Mesodermal cell (in vitro differentiated cells): ENCODE measurements around the gene USP44.
A peak's percentile ranks its signal among the peaks of the same experiment; 100 is the strongest.
"Not testable (repeated sequence)": the region's sequence is repeated elsewhere in the genome, so short reads cannot be mapped to it uniquely, and the experiment has no call there.

Experiments
- H3K27ac ChIP-seq: 2 replicates; pipeline ENCODE4 v1.7.0; 2013; ENCODE audit warnings: mild to moderate bottlenecking, low read depth, low read length, moderate library complexity; ENCODE audit not compliant: severe bottlenecking
- H3K36me3 ChIP-seq: 2 replicates; pipeline ENCODE4 v1.7.1; 2013; ENCODE audit warnings: mild to moderate bottlenecking, low read length, moderate library complexity; ENCODE audit not compliant: control insufficient read depth, insufficient read depth
- H3K4me1 ChIP-seq: one replicate; pipeline ENCODE4 v1.7.1; 2013; ENCODE audit warnings: mild to moderate bottlenecking, low read length; ENCODE audit not compliant: insufficient read depth, control insufficient read depth, poor library complexity, severe bottlenecking
- H3K4me3 ChIP-seq: 2 replicates; pipeline ENCODE4 v1.7.0; 2013; ENCODE audit warnings: low read length, control low read depth, mild to moderate bottlenecking; ENCODE audit not compliant: insufficient read depth, poor library complexity, severe bottlenecking; ENCODE audit errors: extremely low read depth
- H3K9me3 ChIP-seq: 2 replicates; pipeline ENCODE4 v1.7.1; 2013; ENCODE audit warnings: mild to moderate bottlenecking, low read length, moderate library complexity; ENCODE audit not compliant: control insufficient read depth
- WGBS, 2 experiments: methylation state at CpG; one replicate each; pipeline ENCODE4 v1.1.5; 2013; ENCODE audit warnings: missing lambda C conversion rate in 2 of 2; ENCODE audit not compliant: insufficient coverage in 2 of 2; 5-methylcytosine and 5-hydroxymethylcytosine counted together

Gene USP44

DNA sequence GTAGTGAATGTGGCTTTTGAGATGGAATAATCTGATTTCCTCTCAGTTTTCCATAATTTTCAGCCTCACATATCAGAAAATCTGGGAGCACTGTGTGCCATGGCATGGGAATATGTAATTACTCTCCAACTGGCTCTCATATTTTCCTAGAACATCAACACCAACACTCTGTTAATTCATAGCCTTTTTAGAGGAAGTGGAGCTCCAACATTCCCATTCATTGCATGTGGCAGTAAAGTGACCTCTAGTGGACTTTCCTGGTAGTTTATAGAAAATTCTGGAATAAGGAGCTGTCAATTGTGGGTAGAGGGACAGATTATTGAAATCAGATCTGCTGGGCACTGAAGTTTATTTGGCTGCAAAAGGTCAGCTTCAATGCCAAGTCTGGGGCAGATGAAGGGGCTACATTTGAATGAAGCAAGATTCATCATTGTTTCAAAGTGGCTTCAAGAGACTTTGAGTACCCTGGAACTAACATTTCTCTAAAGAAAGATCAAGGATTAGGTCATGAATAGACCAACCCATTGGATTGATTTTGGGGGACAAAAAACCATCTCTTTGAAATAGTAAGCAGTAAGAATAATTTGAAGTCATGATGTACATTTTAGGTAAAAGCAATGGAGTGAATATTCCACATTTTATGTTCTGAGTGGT, 23.6 kb upstream of the USP44 start:
- Histone ChIP-seq H3K36me3 (no peaks in the 10 kb centered on the region), H3K9me3 (no peaks in the 10 kb centered on the region), H3K27ac (no peak overlapping the region), H3K4me1 (no peaks in the 10 kb centered on the region), H3K4me3 (no peak overlapping the region)

DNA sequence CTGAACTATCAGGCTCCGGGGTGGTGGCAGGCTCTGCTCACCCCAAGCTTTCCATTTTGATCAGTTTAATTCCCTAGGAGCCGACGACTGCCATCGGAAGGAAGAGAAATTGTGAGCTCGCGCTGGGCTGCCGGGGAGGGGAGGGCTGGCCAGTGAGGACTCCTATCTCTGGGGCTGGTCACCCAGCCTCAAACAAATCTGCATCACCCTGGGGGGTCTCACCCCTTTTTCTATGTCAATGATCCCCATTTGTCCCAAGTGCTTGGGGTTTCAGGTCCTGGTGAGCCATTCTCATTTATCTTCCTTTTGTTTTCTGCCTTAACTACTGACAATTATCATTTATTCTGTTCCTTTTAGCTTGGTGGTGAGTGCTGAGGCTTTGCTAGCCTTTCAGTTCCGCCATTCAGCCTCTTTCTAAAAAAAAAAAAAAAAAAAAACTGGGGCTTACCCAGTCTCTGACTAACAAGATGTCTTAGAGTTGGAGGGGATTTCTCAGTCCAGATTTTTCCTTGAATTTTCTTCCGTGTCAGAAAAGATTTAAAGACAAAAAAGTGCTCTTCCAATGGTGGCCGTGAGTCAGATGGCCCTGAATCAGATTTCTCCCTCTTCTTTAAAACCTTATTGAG, 22.8 kb upstream of the USP44 start:
- Histone ChIP-seq H3K27ac (no peak overlapping the region), H3K4me3 (no peak overlapping the region)
- 30 to 44% methylated on average over 9 of the region's 10 CpGs for WGBS, 2 experiments

DNA sequence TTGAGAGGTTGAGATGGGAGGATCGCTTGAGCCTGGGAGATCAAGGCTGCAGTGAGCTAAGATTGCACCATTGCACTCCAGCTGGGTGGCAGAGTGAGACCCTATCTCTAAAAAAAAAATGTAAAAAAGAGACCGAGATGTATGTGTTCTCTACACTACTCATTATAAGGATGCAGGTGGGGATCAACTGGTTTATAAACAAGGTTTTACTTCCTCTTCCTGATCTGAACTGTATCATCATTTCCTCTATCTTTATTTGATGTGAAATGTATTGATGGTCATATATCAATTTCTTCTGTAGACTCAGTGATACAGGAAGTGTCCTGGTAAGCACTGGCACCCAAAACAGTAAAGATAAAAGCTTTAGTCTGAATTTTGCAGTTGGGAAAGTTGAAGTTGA, 20.1 kb upstream of the USP44 start:
- Histone ChIP-seq H3K9me3 (no peaks in the 10 kb centered on the region), H3K4me3 (no peak overlapping the region), H3K4me1 (no peaks in the 10 kb centered on the region), H3K27ac (no peak overlapping the region), H3K36me3 (no peaks in the 10 kb centered on the region)
- WGBS, 2 experiments: 100% methylated on average over 1 of the region's 2 CpGs

More for the DNA sequence above, 22.8 kb upstream of the USP44 start:
- Histone ChIP-seq H3K4me1 (no peaks in the 10 kb centered on the region), H3K36me3 (no peaks in the 10 kb centered on the region), H3K9me3 (no peaks in the 10 kb centered on the region)

DNA sequence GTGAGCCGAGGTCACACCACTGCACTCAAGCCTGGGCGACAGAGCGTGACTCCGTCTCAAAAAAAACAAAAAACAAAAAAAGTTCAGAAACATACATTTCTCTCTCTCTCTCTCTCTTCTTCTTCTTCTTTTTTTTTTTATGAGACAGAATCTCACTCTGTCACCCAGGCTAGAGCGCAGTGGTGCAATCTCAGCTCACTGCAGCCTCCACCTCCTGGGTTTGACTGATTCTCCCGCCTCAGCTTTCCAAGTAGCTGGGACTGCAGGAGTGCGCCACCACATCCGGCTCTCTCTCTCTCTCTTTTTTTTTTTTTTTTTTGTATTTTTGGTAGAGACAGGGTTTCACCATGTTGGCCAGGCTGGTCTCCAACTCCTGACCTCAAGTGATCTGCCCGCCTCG, 16.8 kb upstream of the USP44 start:
- not testable (repeated sequence) for H3K9me3 ChIP-seq, H3K27ac ChIP-seq, H3K4me3 ChIP-seq, H3K4me1 ChIP-seq, H3K36me3 ChIP-seq
- WGBS, 2 experiments: 97% methylated on average over 5 to 6 of the region's 10 CpGs

DNA sequence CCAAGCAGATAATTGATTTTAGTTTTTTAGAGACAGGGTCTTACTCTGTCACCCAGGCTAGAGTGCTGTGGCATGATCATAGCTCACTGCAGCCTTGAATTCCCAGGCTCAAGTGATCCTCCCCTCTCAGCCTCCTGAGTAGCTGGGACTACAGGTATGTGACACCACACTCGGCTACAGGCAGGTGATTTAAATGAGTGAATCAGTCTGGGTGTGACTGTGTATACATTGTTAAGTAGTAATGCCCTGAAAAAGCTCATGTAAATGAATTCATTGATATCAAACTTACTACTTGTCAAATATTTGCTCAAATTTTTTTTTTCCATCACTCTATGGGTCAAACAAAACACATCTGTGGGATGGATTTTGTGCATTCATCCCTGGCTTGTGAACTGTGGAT, 6.3 kb upstream of the USP44 start:
- H3K4me1 ChIP-seq: no peaks in the 10 kb centered on the region
- H3K36me3 ChIP-seq: no peaks in the 10 kb centered on the region
- no peak overlapping the region for H3K4me3 ChIP-seq
- no CpG with 5 or more reads among the region's 1 CpG for WGBS, 2 experiments
- no peaks in the 10 kb centered on the region for H3K9me3 ChIP-seq
- H3K27ac ChIP-seq: no peak overlapping the region

DNA sequence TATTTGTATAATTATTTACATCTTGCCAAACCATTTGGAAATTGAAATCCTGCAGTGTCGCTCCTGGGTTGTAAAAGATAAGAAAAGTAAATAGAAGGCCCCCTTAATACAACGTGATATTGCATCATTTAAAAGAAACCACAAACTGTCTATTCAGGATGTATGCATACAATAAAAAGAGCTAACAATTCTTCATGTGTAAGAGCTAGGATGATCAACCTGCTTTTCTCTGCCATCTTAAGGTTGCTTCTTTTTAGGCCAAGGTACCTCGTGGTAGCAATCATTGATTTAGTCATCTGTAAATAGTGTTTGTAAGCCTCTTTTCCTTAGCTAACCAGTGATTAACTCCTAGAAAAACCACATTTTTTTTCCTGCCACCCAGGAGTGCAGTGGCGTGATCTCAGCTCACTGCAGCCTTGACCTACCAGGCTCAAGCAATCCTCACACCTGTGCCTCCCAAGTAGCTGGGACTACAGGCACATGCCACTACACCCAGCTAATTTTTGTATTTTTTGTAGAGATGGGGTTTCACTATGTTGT, 3.3 kb upstream of the USP44 start:
- no CpG with 5 or more reads among the region's 4 CpGs for WGBS, 2 experiments
- Histone ChIP-seq H3K27ac (no peak overlapping the region), H3K4me1 (no peaks in the 10 kb centered on the region), H3K9me3 (peaks cover under 1% of the 10 kb centered on the region), H3K4me3 (no peak overlapping the region), H3K36me3 (no peaks in the 10 kb centered on the region)

DNA sequence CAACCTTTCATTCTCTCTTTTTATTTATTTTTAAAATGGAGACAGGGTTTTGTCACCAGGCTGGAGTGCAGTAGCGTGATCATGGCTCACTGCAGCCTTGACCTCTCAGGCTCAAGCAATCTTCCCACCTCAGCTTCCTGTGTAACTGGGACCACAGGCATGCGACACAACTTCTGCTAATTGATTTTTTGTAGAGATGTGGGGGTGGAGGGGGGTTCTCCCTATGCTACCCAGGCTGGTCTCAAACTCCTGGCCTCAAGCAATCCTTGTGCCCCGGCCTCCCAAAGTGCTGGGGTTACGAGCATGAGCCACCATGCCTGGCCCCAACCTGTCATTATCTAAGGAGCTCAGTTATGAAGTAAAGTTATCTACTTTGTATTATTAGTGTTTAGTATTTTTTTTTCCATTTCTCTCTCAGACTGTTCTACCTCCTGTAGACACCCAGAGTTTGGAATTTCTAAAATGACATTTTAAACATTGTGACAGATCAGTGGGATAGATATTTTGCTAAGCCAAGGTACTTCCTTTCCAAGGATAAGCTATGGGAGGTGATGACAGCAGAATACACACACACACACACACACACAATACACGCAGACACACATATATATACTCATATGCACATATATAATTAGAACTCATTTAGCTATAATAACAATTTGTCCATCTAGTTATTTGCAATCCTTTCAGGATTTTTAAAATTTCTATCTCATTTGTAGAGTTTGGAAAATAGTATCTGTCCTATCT, 2.1 kb upstream of the USP44 start:
- no peaks in the 10 kb centered on the region for H3K4me1 ChIP-seq
- no peak overlapping the region for H3K4me3 ChIP-seq
- peaks cover 8% of the 10 kb centered on the region for H3K9me3 ChIP-seq
- no peak overlapping the region for H3K27ac ChIP-seq
- WGBS, 2 experiments: 93% methylated on average over 2 of the region's 5 CpGs; no CpG with 5 or more reads in 1 of the 2 experiments
- no peaks in the 10 kb centered on the region for H3K36me3 ChIP-seq

DNA sequence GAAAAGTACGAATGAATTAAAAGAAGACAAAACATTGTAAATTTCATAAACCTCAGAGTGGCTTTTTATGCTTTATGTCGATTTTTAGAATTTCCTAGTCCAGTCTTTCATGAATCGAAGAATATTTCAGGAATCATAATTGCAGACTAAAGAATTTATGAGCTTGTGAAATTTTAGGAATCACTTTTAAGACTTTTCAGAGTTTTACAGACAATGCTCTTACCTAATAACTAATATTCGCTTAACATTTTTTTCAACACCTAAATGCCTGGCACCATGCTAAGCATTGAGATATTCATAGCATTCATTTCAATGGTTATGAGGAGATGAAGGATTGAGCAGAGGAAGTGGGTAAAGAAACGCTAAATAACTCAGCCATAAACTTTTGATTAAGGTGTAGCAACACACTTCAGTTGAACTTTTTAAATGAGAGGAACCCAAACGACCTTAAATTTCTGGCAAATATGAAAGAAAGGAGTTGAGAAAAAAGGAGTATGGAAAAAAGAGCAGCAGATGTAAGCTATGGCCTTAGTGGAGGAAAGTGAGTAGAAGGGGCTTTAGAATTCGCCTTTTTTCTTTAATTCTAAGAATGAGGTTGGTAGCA, 739 bp upstream of the USP44 start:
- Histone ChIP-seq H3K4me1 (peaks cover 6% of the 10 kb centered on the region), H3K4me3 (no peak overlapping the region), H3K9me3 (peaks cover 8% of the 10 kb centered on the region), H3K27ac (no peak overlapping the region), H3K36me3 (no peaks in the 10 kb centered on the region)
- 74 to 83% methylated on average over 1 to 3 of the region's 7 CpGs for WGBS, 2 experiments

DNA sequence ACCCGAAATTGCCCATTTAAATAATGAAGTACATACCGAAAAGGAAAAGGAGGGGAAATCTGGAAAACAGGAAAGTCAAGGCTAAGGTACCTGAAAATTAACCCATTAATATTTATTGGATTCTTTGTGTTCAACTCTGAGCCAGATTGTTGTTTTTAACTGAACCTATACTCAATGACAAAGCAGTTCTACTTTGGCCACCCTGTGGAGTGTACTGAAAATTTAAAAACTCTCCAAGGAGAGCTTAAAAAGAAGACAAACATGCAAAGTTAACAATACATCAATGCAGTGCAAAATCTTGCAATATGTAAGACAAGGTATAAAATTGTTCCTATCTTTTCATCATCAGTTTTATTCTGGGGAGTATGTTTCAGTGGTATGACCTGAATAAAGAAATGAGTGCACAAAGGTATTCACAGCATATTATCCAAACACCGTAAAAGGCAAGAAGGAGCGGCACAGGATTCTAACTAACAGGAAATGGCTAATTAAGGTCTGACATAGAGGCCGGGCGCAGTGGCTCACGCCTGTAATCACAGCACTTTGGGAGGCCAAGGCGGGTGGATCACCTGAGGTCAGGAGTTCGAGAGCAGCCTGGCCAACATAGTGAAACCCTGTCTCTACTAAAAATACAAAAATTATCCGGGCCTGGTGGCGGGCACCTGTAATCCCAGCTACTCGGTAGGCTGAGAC, 1.7 kb downstream of the USP44 start:
- peaks cover 17% of the 10 kb centered on the region for H3K4me1 ChIP-seq
- peak overlapping the region; percentile 68 for H3K4me3 ChIP-seq
- H3K27ac ChIP-seq: no peak overlapping the region

More for the DNA sequence above, 1.7 kb downstream of the USP44 start:
- Histone ChIP-seq H3K9me3 (peaks cover 8% of the 10 kb centered on the region), H3K36me3 (no peaks in the 10 kb centered on the region)
- WGBS, 2 experiments: 53 to 60% methylated on average over 8 to 9 of the region's 12 CpGs
